Measurements from ENCODE around the gene PLA2G4E. TPM values are rescaled to one million over a fixed set of nuclear protein-coding genes. Genes with fewer than 3 reads are reported as not detected.

PLA2G4E gene
- total and polyA plus RNA-seq, 2 donors (not counting 1 experiment from before 2014, with no cell fraction given) = not detected

DNA sequence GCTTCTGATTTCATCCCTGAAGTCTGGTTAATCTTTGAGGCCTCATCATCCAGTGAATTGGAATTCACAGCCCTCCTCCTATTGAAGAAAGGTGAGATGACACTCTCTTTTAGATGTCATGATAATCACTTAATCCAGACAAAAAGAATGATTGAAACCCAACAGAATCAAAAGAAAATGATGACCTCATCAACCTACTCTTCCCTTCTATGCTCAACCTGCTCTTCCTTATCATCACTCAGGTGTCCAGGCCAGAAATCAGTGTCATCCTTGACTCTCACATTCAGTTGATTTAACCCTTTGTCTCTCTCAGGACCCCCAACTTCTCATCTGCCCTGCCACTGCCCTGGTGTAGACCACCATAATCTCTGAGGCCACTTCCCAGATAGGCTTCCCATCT is 11.8 kb downstream of the PLA2G4E start:
- H3K4me1 ChIP-seq (ENCODE audit: control insufficient read depth, extremely low read depth, insufficient read depth, low read length) = no peaks in the 10 kb centered on the region
- no peaks in the 10 kb centered on the region for H3K9me3 ChIP-seq (ENCODE audit: control insufficient read depth, insufficient read depth, low read depth, low read length)
- H3K27me3 ChIP-seq (ENCODE audit: control insufficient read depth, insufficient read depth, low read length) = peaks cover 27% of the 10 kb centered on the region
- TF ChIP-seq, protein P1, sequence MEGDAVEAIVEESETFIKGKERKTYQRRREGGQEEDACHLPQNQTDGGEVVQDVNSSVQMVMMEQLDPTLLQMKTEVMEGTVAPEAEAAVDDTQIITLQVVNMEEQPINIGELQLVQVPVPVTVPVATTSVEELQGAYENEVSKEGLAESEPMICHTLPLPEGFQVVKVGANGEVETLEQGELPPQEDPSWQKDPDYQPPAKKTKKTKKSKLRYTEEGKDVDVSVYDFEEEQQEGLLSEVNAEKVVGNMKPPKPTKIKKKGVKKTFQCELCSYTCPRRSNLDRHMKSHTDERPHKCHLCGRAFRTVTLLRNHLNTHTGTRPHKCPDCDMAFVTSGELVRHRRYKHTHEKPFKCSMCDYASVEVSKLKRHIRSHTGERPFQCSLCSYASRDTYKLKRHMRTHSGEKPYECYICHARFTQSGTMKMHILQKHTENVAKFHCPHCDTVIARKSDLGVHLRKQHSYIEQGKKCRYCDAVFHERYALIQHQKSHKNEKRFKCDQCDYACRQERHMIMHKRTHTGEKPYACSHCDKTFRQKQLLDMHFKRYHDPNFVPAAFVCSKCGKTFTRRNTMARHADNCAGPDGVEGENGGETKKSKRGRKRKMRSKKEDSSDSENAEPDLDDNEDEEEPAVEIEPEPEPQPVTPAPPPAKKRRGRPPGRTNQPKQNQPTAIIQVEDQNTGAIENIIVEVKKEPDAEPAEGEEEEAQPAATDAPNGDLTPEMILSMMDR (conservative IDR thresholded peaks at IDR 0.05 in 1 of 2, IDR thresholded peaks at IDR 0.05 in 1 of 2; ENCODE audit: low read depth in 1 of 2, low read length in 2 of 2) = no peak
- no peak for TF ChIP-seq EZH2 (IDR thresholded peaks at IDR 0.05; ENCODE audit: low read length, missing control alignments)
- H3K4me3 ChIP-seq (replicated peaks in 1 of 4; ENCODE audit: control extremely low read depth in 1 of 4, insufficient read depth in 1 of 4, low read depth in 3 of 4, low read length in 4 of 4) = no peak overlapping the region
- H3K9ac ChIP-seq (ENCODE audit: insufficient read depth, low read length) = no peak overlapping the region
- no peaks in the 10 kb centered on the region for H3K79me2 ChIP-seq (ENCODE audit: control insufficient read depth, insufficient read depth, low read length)
- H3K27ac ChIP-seq (ENCODE audit: insufficient read depth, low read length) = no peak overlapping the region
- no peaks in the 10 kb centered on the region for H4K20me1 ChIP-seq (ENCODE audit: control insufficient read depth, extremely low read depth, insufficient read depth, low read length)
- H3K36me3 ChIP-seq (ENCODE audit: control insufficient read depth, insufficient read depth, low read length) = no peaks in the 10 kb centered on the region
- H2AFZ ChIP-seq (ENCODE audit: low read length) = no peak overlapping the region
- H3K4me2 ChIP-seq (ENCODE audit: extremely low read depth, insufficient read depth, low read length) = no peak overlapping the region
- no peak for DNase-seq (ENCODE audit: low read depth in 2 of 2)

DNA sequence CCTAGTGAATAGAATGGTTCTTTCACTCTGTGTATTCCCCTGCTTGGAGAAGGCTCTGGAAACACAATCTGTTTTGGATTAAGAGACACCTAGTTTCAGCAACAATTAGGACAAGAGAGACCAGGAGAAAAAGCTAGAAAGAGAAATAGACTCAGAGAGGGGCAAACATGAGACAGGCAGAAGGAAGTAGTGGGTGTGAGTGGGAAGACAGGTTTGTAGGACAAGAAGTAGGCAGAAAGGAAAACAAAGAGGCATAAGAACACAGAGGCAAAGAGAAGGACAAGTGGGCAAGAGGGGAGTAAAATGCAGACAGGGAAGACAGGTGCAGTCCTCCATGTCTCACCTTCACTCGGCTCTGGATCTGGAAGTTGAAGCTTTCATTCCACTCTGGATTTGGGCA is 13.5 kb downstream of the PLA2G4E start:
- no peak overlapping the region for H2AFZ ChIP-seq (ENCODE audit: low read length)
- no peak overlapping the region for H3K9ac ChIP-seq (ENCODE audit: insufficient read depth, low read length)
- no peaks in the 10 kb centered on the region for H3K9me3 ChIP-seq (ENCODE audit: control insufficient read depth, insufficient read depth, low read depth, low read length)
- no peaks in the 10 kb centered on the region for H3K4me1 ChIP-seq (ENCODE audit: control insufficient read depth, extremely low read depth, insufficient read depth, low read length)
- H3K79me2 ChIP-seq (ENCODE audit: control insufficient read depth, insufficient read depth, low read length) = no peaks in the 10 kb centered on the region
- no peaks in the 10 kb centered on the region for H3K36me3 ChIP-seq (ENCODE audit: control insufficient read depth, insufficient read depth, low read length)
- peaks cover 31% of the 10 kb centered on the region for H3K27me3 ChIP-seq (ENCODE audit: control insufficient read depth, insufficient read depth, low read length)
- H3K4me3 ChIP-seq (replicated peaks in 1 of 4; ENCODE audit: control extremely low read depth in 1 of 4, insufficient read depth in 1 of 4, low read depth in 3 of 4, low read length in 4 of 4) = no peak overlapping the region
- TF ChIP-seq, protein P1 (conservative IDR thresholded peaks at IDR 0.05 in 1 of 2, IDR thresholded peaks at IDR 0.05 in 1 of 2; ENCODE audit: low read depth in 1 of 2, low read length in 2 of 2) = no peak
- no peak for TF ChIP-seq EZH2 (IDR thresholded peaks at IDR 0.05; ENCODE audit: low read length, missing control alignments)
- no peak for DNase-seq (ENCODE audit: low read depth in 2 of 2)
- no peak overlapping the region for H3K4me2 ChIP-seq (ENCODE audit: extremely low read depth, insufficient read depth, low read length)
- H4K20me1 ChIP-seq (ENCODE audit: control insufficient read depth, extremely low read depth, insufficient read depth, low read length) = no peaks in the 10 kb centered on the region
- no peak overlapping the region for H3K27ac ChIP-seq (ENCODE audit: insufficient read depth, low read length)

DNA sequence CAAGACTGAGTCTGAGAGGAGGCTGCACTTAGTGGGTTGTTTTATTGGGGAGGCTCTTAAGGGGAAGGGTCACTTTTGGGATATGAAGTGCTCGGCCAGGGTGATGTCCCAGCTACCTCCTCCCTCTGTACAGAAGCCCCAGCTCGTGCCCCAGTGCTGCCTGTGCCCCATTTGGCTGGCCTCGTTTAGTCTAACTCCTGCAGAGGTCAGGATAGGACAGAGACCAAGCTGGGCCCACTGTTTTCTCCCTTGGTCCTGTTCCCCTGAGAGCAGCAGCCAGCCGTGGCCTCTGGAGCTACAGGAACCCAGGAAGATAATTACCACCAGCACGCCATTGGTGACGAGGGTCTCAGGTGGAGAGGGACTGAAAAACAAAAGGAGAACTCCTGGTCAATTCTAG is 18.5 kb downstream of the PLA2G4E start:
- Histone ChIP-seq H3K27me3 (ENCODE audit: control insufficient read depth, insufficient read depth, low read length) (peaks cover 34% of the 10 kb centered on the region), H3K79me2 (ENCODE audit: control insufficient read depth, insufficient read depth, low read length) (no peaks in the 10 kb centered on the region), H3K4me3 (replicated peaks in 1 of 4; ENCODE audit: control extremely low read depth in 1 of 4, insufficient read depth in 1 of 4, low read depth in 3 of 4, low read length in 4 of 4) (no peak overlapping the region), H3K4me1 (ENCODE audit: control insufficient read depth, extremely low read depth, insufficient read depth, low read length) (no peaks in the 10 kb centered on the region), H3K36me3 (ENCODE audit: control insufficient read depth, insufficient read depth, low read length) (no peaks in the 10 kb centered on the region), H4K20me1 (ENCODE audit: control insufficient read depth, extremely low read depth, insufficient read depth, low read length) (no peaks in the 10 kb centered on the region), H3K9me3 (ENCODE audit: control insufficient read depth, insufficient read depth, low read depth, low read length) (no peaks in the 10 kb centered on the region), H3K4me2 (ENCODE audit: extremely low read depth, insufficient read depth, low read length) (no peak overlapping the region), H2AFZ (ENCODE audit: low read length) (no peak overlapping the region), H3K9ac (ENCODE audit: insufficient read depth, low read length) (no peak overlapping the region), H3K27ac (ENCODE audit: insufficient read depth, low read length) (no peak overlapping the region)
- no peak for DNase-seq (ENCODE audit: low read depth in 2 of 2)
- TF ChIP-seq EZH2 (IDR thresholded peaks at IDR 0.05; ENCODE audit: low read length, missing control alignments) = no peak
- TF ChIP-seq, protein P1 (conservative IDR thresholded peaks at IDR 0.05 in 1 of 2, IDR thresholded peaks at IDR 0.05 in 1 of 2; ENCODE audit: low read depth in 1 of 2, low read length in 2 of 2) = no peak

All from fibroblast of lung (primary cell).